Stomach (tissue), 9 donors: Measurements from ENCODE around the gene SLC1A2. TPM values are rescaled to one million over a fixed set of nuclear protein-coding genes. Genes with fewer than 3 reads are reported as not detected.

Source experiments
- DNase-seq, 2 donors: peaks; one replicate each; pipeline versions ENCODE4 v3.0.0 to v3.0.0-alpha.2; 2013 to 2019
- H3K27ac ChIP-seq, 5 donors: fragments of 200-600 bp in 4 of 5; sonication (generic) in 4 of 5; one replicate each; pipeline ENCODE4 v1.5.1; 2013 to 2019; ENCODE audit warnings: mild to moderate bottlenecking in 1 of 5, moderate library complexity in 1 of 5
- H3K27me3 ChIP-seq, 3 donors: fragments of 200-600 bp; sonication (generic); one replicate each; pipeline ENCODE4 v1.5.1; 2017 to 2019; ENCODE audit warnings: mixed run types in 1 of 3
- H3K36me3 ChIP-seq, 4 donors: fragments of 200-600 bp; sonication (generic); 1 replicate in 3 of 4; 2 replicates in 1 of 4; pipeline ENCODE4 v1.5.1; 2016 to 2019
- H3K4me1 ChIP-seq, 4 donors: fragments of 200-600 bp; sonication (generic); one replicate each; pipeline ENCODE4 v1.5.1; 2016 to 2019
- H3K4me3 ChIP-seq, 4 donors: fragments of 200-600 bp; sonication (generic) in 3 of 4; one replicate each; pipeline ENCODE4 v1.5.1; 2016 to 2019; ENCODE audit warnings: mild to moderate bottlenecking in 1 of 4
- H3K9me3 ChIP-seq, 4 donors: fragments of 200-600 bp; sonication (generic); one replicate each; pipeline ENCODE4 v1.5.1; 2016 to 2019
- EP300 ChIP-seq: sonication (generic); formaldehyde crosslinking; IDR thresholded peaks from one replicate; pipeline ENCODE4 v1.6.1; 2017; ENCODE audit warnings: antibody characterized with exemption
- POLR2A ChIP-seq, 4 donors: fragments of 450-650 bp; IDR thresholded peaks; one replicate each; pipeline ENCODE4 v1.6.1; 2016; ENCODE audit warnings: antibody characterized with exemption in 4 of 4, control low read depth in 2 of 4, mild to moderate bottlenecking in 1 of 4, moderate library complexity in 1 of 4
- POLR2AphosphoS5 ChIP-seq, 3 donors: sonication (generic); formaldehyde crosslinking; IDR thresholded peaks; one replicate each; pipeline ENCODE4 v1.6.1; 2016; ENCODE audit warnings: antibody characterized with exemption in 3 of 3
- WGBS, 5 donors: extraction: QIAGEN DNeasy Blood & Tissue Kit in 3 of 5; methylation state at CpG; one replicate each; pipeline versions ENCODE4 v1.1.5 to v1.1.7; 2013 to 2018; 5-methylcytosine and 5-hydroxymethylcytosine counted together
- intact Hi-C: fragments of 100-400 bp; cut with DNase I; formaldehyde crosslinking; loops from one replicate; pipeline ENCODE4 v1.15.1; 2023; ENCODE audit warnings: low total_unique reads
- polyA plus RNA-seq, 3 donors: library from polyadenylated mRNA; stranded (reverse); fragments of 200-250 nt; gene quantifications; one replicate each; pipeline ENCODE4 v1.2.3, GENCODE V29; 2013
- total RNA-seq, 5 donors: library from RNA; depleted of rRNA; stranded (reverse); fragments of >200 nt; gene quantifications; one replicate each; pipeline versions ENCODE4 v1.1.0 to v1.2.3, GENCODE V29; 2014 to 2016
- TF ChIP-seq, protein P1 (sequence below), 7 experiments: fragments of 450-650 bp in 4 of 7; fragments of 200-600 bp in 3 of 7; sonication (generic) in 3 of 7; IDR thresholded peaks; one replicate each; pipeline ENCODE4 v1.5.1; 2016 to 2019; ENCODE audit warnings: antibody characterized with exemption in 7 of 7, control low read depth in 2 of 7, mild to moderate bottlenecking in 1 of 7
- donor health status: healthy with polysubstance abuse.
- donor health status: Bipolar disorder and iron deficiency.
- donor health status: healthy.

The SLC1A2 gene
- total and polyA plus RNA-seq, 8 donors = 1.3 to 13.4 (median 3.2) TPM; not detected in 1

DNA sequence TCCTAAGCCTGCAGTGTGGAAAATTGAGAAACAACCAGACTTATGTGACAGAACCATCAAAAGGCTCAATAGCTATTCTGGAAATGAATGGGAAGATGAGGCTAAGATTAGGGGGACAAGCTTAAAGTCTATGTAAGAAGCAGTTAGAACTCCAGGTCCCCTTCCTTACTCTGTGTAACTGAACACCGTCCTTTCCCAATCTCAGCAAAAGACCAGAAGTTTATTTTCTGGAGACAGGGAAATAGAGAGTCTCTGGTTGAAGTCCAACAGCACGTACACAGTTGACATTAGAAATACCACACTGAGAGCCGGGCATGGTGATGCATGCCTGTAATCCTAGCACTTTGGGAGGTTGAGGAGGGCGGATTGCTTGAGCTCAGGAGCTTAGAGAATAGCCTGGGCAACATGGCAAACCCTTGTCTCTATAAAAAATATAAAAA lies 186.4 kb downstream of the SLC1A2 start:
- H3K4me1 ChIP-seq = peaks cover 6 to 39% (median 18%) of the 10 kb centered on the region in 4 donors
- H3K9me3 ChIP-seq = no peaks in the 10 kb centered on the region
- intact Hi-C loops = no loop called here
- no peaks in the 10 kb centered on the region for H3K27me3 ChIP-seq
- peak overlapping the region in 3 of 5 donors; percentile 34 to 45 (median 39) for H3K27ac ChIP-seq
- peaks cover 4 to 38% (median 30%) of the 10 kb centered on the region in 4 donors for H3K36me3 ChIP-seq
- WGBS, 5 donors = 43 to 66% (median 52%) methylated on average over 4 of the region's 4 CpGs
- H3K4me3 ChIP-seq = no peak overlapping the region
- no peak for DNase-seq
- TF ChIP-seq POLR2AphosphoS5 (IDR thresholded peaks at IDR 0.05) (no peak), POLR2A (IDR thresholded peaks at IDR 0.05) (no peak), EP300 (no peak)
- TF ChIP-seq, protein P1, sequence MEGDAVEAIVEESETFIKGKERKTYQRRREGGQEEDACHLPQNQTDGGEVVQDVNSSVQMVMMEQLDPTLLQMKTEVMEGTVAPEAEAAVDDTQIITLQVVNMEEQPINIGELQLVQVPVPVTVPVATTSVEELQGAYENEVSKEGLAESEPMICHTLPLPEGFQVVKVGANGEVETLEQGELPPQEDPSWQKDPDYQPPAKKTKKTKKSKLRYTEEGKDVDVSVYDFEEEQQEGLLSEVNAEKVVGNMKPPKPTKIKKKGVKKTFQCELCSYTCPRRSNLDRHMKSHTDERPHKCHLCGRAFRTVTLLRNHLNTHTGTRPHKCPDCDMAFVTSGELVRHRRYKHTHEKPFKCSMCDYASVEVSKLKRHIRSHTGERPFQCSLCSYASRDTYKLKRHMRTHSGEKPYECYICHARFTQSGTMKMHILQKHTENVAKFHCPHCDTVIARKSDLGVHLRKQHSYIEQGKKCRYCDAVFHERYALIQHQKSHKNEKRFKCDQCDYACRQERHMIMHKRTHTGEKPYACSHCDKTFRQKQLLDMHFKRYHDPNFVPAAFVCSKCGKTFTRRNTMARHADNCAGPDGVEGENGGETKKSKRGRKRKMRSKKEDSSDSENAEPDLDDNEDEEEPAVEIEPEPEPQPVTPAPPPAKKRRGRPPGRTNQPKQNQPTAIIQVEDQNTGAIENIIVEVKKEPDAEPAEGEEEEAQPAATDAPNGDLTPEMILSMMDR (IDR thresholded peaks at IDR 0.05) = no peak

DNA sequence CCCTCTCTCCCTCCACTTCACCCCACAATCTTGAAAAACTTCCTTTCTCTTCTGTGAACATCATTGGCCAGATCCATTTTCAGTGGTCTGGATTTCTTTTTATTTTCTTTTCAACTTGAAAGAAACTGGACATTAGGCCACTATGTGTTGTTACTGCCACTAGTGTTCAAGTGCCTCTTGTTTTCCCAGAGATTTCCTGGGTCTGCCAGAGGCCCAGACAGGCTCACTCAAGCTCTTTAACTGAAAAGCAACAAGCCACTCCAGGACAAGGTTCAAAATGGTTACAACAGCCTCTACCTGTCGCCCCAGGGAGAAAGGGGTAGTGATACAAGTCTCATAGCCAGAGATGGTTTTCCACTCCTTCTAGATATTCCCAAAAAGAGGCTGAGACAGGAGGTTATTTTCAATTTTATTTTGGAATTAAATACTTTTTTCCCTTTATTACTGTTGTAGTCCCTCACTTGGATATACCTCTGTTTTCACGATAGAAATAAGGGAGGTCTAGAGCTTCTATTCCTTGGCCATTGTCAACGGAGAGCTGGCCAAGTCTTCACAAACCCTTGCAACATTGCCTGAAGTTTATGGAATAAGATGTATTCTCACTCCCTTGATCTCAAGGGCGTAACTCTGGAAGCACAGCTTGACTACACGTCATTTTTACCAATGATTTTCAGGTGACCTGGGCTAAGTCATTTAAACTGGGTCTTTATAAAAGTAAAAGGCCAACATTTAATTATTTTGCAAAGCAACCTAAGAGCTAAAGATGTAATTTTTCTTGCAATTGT lies 188.1 kb downstream of the SLC1A2 start:
- Histone ChIP-seq H3K9me3 (no peaks in the 10 kb centered on the region), H3K36me3 (peaks cover 4 to 50% (median 33%) of the 10 kb centered on the region in 4 donors), H3K27ac (no peak overlapping the region), H3K4me1 (peaks cover 1 to 35% (median 17%) of the 10 kb centered on the region in 4 donors), H3K4me3 (no peak overlapping the region), H3K27me3 (no peaks in the 10 kb centered on the region)
- intact Hi-C loops = no loop called here
- 81 to 96% (median 83%) methylated on average over 5 of the region's 5 CpGs for WGBS, 5 donors
- no peak for DNase-seq
- no peak for TF ChIP-seq POLR2AphosphoS5 (IDR thresholded peaks at IDR 0.05)
- TF ChIP-seq EP300 = no peak
- no peak for TF ChIP-seq POLR2A (IDR thresholded peaks at IDR 0.05)
- TF ChIP-seq, protein P1 (IDR thresholded peaks at IDR 0.05) = no peak

DNA sequence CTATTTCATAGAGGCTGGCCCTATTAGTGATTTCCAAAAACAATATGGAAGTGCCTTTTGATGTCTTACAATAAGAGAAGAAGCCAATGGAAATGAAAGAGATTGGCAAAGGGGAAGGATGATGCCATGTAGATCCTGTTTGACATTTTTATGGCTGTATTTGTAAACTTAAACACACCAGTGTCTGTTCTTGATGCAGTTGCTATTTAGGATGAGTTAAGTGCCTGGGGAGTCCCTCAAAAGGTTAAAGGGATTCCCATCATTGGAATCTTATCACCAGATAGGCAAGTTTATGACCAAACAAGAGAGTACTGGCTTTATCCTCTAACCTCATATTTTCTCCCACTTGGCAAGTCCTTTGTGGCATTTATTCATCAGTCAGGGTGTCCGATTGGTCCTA lies 189.0 kb downstream of the SLC1A2 start:
- Histone ChIP-seq H3K4me1 (peaks cover 0 to 27% (median 10%) of the 10 kb centered on the region in 4 donors), H3K36me3 (peaks cover 4 to 53% (median 39%) of the 10 kb centered on the region in 4 donors), H3K27me3 (no peaks in the 10 kb centered on the region), H3K27ac (no peak overlapping the region), H3K9me3 (no peaks in the 10 kb centered on the region), H3K4me3 (no peak overlapping the region)
- TF ChIP-seq POLR2A (IDR thresholded peaks at IDR 0.05) (no peak), EP300 (no peak), POLR2AphosphoS5 (IDR thresholded peaks at IDR 0.05) (no peak)
- TF ChIP-seq, protein P1 (IDR thresholded peaks at IDR 0.05) = no peak
- intact Hi-C loops = no loop called here
- no peak for DNase-seq
- WGBS, 5 donors = 93 to 98% (median 97%) methylated on average over 1 of the region's 1 CpG

DNA sequence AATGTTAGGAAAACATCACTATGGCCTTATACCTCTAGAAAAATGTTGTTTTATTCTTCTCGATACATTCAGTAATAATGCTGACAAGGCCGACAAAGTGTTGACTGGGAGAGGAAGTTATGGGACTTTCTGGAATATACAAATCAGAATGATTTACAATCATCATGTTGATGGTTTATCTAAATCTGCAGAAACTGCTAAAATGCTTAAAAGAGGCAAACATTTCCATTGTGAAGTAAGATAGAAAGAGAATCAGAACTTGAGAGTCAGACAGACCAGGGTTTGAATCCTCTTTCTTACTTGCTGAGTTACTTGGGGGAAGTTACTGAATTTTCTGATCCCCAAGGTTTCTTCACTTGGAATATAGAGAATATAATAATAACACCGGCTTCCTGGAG lies 191.0 kb downstream of the SLC1A2 start:
- H3K4me3 ChIP-seq = no peak overlapping the region
- peaks cover 0 to 30% (median 11%) of the 10 kb centered on the region in 4 donors for H3K4me1 ChIP-seq
- peaks cover 4 to 73% (median 59%) of the 10 kb centered on the region in 4 donors for H3K36me3 ChIP-seq
- TF ChIP-seq EP300 = no peak
- no peak for TF ChIP-seq POLR2AphosphoS5 (IDR thresholded peaks at IDR 0.05)
- TF ChIP-seq POLR2A (IDR thresholded peaks at IDR 0.05) = no peak
- TF ChIP-seq, protein P1 (IDR thresholded peaks at IDR 0.05) = no peak
- no peaks in the 10 kb centered on the region for H3K9me3 ChIP-seq
- DNase-seq = no peak
- H3K27ac ChIP-seq = peak overlapping the region in 3 of 5 donors; percentile 10 to 71 (median 63)
- intact Hi-C loops = no loop called here
- 67 to 84% (median 81%) methylated on average over 3 of the region's 3 CpGs for WGBS, 5 donors
- no peaks in the 10 kb centered on the region for H3K27me3 ChIP-seq
